ENCODE results near the gene SH3TC1.
A peak's percentile ranks its signal among the peaks of the same experiment; 100 is the strongest.

The SH3TC1 gene

GRCh38 chr4:8241895-8242696 lies 43.0 kb downstream of the SH3TC1 start:
- DNase-seq (ENCODE audit: low spot score): peak; percentile 91
- peak; percentile 82 for TF ChIP-seq CTCF (IDR thresholded peaks at IDR 0.05; ENCODE audit: extremely low read depth, missing control alignments)

GRCh38 chr4:8242782-8243560 lies 43.9 kb downstream of the SH3TC1 start:
- DNase-seq (ENCODE audit: low spot score): no peak
- no peak for TF ChIP-seq CTCF (IDR thresholded peaks at IDR 0.05; ENCODE audit: extremely low read depth, missing control alignments)

GRCh38 chr4:8244001-8244757 lies 45.1 kb downstream of the SH3TC1 start:
- no peak for DNase-seq (ENCODE audit: low spot score)
- TF ChIP-seq CTCF (IDR thresholded peaks at IDR 0.05; ENCODE audit: extremely low read depth, missing control alignments): no peak

- TF ChIP-seq CTCF (IDR thresholded peaks at IDR 0.05; ENCODE audit: extremely low read depth, missing control alignments): no peak
- no peak for DNase-seq (ENCODE audit: low spot score)
Measured at GRCh38 chr4:8244931-8245460, 45.9 kb downstream of the SH3TC1 start.

GRCh38 chr4:8245884-8246833 lies 47.1 kb downstream of the SH3TC1 start:
- no peak for TF ChIP-seq CTCF (IDR thresholded peaks at IDR 0.05; ENCODE audit: extremely low read depth, missing control alignments)

GRCh38 chr4:8247047-8247930 lies 48.2 kb downstream of the SH3TC1 start:
- no peak for TF ChIP-seq CTCF (IDR thresholded peaks at IDR 0.05; ENCODE audit: extremely low read depth, missing control alignments)
- no peak for DNase-seq (ENCODE audit: low spot score)

More at GRCh38 chr4:8245884-8246833, 47.1 kb downstream of the SH3TC1 start:
- DNase-seq (ENCODE audit: low spot score): no peak
